ENCODE data around the gene NR2C2AP.
"Not testable (repeated sequence)": the region's sequence is repeated elsewhere in the genome, so short reads cannot be mapped to it uniquely, and the experiment has no call there.

Gene NR2C2AP, protein sequence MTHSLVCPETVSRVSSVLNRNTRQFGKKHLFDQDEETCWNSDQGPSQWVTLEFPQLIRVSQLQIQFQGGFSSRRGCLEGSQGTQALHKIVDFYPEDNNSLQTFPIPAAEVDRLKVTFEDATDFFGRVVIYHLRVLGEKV

DNA sequence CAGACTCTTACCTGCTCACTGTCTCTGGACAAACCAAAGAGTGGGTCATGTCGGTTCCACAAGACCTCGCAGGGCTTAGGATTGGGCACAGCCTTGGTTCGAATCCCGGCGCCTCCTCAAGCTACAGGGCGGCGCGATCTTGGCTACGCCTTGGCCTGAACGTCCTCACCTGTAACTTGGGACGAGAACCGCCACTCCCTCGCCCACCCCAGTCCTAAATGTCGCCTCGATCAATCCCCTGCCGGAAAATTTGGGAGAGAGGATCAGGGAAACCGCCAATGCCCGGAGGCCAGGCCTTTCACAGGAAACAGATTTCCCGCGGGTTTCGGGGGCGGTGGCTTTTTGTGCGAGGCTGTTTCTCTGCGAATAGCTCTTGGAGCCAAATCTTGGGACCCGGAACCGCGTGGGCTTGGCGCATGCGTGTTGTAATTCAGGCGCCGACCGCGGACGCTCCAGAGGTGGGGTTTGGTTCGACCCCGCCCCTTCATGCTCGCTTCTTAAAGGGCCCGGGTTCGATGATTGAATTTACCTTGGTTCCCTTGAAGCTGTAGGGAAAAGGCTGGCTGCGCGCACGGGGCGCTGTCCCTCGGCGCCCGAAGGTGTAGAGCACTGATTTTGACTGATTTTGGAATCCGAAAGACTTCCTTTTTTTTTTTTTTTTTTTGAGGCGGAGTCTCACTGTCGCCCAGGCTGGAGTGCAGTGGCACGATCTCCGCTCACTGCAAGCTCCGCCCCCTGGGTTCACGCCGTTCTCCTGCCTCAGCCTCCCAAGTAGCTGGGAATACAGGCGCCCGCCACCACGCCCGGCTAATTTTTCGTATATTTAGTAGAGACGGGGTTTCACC lies at the start of gene NR2C2AP:
NR2C2AP (minus strand) TSS at position 403 of the 845 bp plus-strand sequence; CDS start at position 49, 354 bp downstream.
- DNase-seq: peak; percentile 92

DNA sequence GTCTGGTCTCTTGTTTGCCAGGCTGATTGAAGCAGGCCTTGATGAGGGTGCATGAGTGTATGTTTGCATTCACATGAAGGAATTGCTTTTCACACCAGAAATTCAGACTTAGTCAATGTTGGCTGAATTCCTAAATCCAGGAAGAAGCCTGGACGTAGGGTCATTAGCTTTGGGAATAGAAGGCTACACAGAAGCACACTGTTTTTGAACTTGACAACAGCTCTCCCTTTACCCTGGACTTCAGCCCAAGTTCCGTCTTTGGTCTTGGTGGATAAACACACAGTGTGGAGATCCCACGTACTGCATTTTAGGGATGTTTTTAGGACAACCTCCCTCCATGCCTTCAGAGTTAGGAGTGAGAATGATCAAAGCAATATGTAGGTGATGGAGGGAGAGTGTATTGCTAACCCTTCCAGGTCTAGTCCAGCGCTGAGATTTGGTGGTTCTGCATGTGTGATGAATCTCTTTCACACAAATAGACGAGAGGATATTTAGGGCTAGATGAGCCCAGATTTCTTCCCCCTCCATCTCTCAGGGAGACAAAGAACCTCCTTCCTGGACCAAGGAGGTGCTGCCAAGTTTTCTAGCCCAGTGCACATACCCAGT lies 47.1 kb upstream of the NR2C2AP start:
- DNase-seq: no peak

DNA sequence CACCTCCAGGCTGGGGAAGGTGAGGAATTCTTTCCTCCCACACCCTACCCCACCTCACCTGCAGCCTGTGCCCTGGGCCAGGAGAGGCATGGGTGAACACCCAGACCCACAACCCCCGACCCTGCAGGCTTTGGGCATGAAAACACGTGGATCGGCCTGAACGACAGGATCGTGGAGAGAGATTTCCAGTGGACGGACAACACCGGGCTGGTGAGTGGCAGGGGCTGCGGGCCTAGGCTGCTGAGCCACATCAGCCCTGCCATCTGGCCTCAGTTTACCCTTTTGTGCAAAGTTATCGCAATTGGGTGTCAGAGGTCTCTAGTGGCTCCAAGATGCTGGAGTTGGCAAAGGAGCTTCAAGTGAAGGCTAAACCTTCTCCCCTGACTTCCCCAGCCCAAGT lies 37.3 kb upstream of the NR2C2AP start:
- no peak for DNase-seq

DNA sequence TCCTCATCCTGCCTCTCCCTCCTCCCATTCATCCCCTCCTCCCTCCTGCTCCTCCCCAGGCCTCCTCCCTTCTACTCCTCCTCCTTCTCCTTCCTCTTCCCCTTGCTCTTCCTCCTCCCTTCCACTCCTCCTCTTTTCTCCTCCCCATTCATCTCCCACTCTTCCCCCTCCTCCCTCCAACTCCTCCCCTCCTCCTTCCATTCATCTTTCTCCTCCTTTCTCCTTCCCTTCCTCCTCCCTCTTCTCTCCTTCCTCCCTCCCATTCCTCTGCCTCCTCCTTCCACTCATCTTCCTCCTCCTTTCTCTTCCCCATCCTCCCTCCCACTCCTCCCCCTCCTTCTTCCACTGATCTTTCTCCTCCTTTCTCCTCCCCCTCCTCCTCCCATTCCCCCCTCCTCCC lies 36.5 kb upstream of the NR2C2AP start:
- DNase-seq: no peak

DNA sequence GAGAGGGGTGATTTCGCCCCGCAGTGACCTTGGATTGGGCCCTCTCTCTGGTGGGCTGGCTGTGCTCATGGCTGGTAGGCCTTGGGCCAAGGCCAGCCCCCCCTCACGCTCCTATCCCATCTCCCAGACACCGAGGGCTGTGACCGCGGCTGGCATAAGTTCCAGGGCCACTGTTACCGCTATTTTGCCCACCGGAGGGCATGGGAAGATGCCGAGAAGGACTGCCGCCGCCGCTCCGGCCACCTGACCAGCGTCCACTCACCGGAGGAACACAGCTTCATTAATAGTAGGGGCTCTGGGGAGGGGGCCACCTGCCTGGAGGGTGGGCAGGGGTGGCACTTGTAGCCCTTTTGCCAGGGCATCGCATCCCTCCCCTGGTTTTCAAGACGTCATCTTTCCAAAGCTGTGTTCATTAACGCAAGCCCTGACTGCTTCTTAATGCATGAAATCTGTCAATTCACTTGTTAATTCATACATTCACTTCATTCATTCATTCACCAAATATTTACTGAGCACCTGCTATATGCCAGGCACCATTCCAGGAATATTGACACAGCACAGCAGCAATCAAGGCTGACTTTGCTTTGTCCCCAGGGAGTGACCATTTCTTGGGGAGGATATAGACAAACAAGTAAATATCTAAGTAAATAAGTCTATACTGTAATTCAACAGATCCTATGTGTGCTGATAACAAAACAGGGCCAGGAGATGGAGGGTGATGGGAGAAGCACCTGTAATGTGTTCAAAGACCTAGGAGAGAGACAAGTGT lies 35.1 kb upstream of the NR2C2AP start:
- no peak for DNase-seq

DNA sequence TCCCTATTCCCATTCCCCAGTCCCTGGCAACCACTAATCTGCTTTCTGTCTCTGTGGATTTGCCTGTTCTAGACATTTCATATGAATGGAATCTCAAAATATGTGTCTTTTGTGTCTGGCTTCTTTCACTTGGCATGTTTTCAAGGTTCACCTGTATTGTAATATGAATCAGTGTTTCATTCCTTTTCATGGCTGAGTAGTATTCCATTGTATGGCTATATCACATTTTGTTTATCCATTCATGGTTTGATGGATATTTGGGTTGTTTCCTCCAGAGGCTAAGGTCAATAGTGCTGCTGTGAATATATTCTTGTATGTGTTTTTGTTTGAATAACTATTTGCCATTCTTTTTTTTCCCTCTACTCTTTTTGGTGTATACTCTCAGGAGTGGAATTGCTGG lies 33.0 kb upstream of the NR2C2AP start:
- DNase-seq: no peak

DNA sequence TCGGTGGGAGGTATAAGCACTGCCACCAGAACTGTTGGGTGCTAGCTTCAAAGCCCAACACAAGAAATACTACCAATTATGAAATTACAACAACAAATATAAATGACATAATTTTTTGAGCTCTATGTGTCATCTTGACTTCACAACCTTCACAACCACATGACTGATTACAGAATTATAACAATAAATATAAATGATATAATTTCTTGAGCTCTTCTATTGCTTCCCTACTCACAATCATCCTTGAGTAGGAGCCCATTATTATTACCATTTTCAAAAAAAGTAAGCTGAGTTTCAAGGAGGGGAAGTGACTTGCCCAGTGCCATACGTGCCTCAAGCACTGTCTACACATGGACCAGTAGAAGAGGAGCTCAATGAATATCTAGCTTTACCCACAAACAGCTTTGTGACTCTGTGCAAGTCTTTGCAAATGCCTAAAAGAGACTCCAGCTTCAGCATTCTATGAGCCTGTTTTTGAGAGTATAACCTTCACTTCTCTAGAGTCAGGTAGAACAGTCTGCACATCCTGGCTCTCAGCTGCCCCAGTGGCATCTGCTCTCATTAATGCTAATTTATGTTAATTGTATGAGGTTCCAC lies 31.1 kb upstream of the NR2C2AP start:
- no peak for DNase-seq

DNA sequence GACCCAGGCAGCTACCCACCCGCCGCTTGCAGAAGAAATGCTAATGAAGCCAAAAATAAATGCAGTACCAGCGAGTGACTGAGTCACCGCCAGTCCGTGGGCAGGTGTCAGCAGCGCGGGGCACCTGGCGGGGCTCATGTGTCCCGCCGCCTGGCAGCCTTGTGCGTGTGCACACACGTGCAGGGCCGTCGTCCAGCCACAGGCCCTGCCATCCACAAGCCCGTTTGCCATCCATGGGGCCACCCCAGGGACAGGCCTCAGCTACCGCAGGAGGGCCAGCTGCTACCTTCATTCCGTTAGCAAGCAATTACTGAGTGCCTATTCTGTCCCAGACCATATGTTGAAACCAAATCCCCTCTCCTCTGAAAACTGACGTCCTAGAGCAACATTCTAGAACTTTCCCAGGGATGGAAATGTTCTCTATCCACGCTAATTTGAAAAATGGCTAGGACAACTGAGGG lies 29.1 kb upstream of the NR2C2AP start:
- DNase-seq: no peak

DNA sequence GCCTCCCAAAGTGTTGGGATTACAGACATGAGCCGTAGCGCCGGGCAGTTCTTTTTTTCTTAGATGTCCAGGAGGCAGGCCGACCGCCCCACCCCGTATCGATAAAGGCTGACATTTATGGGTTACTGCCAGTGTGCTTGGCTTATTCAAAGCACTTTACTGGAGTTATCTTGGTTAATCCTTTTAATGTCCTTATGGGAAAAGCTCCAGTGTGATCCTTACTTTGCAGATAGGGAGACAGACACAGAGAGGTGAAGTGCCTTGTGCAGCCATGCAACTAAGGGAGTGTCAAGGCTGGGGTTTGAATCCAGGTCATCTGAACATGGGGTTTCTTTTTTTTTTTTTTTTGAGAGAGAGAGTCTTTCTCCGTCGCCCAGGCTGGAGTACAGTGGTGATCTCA lies 27.8 kb upstream of the NR2C2AP start:
- no peak for DNase-seq

DNA sequence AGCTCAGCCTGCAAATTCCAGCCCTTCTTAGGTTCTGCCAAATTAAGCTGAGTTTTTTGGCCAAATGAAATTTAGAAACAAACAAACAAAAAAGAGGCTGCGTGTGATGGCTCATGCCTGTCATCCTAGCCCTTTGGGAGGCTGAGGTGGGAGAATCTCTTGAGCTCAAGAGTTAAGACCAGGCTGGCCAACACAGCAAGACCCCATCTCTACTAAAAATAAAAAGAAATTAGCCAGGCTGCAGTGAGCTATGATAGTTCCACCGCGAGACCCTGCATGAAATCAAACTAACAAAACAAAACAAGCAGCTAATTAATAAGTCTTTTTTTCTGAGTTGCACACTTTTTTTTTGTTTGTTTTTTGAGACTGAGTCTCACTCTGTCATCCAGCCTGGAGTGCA lies 26.5 kb upstream of the NR2C2AP start:
- DNase-seq: no peak

DNA sequence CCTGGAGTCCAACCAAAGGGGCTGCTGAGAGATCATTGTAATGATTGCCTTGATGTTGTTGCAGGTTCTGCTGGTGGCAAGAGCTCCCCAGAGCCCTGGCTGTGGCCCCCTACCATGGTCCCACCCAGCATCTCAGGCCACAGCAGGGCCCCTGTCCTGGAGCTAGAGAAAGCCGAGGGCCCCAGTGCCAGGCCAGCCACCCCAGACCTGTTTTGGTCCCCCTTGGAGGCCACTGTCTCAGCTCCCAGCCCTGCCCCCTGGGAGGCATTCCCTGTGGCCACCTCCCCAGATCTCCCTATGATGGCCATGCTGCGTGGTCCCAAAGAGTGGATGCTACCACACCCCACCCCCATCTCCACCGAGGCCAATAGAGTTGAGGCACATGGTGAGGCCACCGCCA lies 24.0 kb upstream of the NR2C2AP start:
- DNase-seq: no peak

DNA sequence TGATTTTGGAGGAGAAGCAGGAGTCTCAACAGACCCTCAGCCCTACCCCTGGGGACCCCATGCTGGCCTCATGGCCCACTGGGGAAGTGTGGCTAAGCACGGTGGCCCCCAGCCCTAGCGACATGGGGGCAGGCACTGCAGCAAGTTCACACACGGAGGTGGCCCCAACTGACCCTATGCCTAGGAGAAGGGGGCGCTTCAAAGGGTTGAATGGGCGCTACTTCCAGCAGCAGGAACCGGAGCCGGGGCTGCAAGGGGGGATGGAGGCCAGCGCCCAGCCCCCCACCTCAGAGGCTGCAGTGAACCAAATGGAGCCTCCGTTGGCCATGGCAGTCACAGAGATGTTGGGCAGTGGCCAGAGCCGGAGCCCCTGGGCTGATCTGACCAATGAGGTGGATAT lies 23.4 kb upstream of the NR2C2AP start:
- DNase-seq: no peak

DNA sequence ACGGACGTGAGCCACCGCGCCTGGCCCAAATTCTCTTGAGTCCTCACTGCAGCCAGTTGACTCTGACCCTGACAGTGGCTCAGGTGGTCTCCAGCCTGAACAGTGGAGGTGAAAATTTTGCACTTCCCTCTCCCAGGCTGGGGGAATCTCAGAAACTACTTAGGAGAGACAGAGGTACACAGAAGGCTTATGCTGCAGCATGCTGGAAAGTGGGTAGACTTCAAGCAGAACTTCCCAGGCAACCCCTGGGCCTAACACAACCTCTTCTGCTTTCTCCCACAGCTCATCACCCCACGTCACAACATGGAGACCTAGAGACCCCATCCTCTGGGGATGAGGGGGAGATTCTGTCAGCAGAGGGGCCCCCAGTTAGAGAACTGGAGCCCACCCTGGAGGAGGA lies 23.0 kb upstream of the NR2C2AP start:
- no peak for DNase-seq

DNA sequence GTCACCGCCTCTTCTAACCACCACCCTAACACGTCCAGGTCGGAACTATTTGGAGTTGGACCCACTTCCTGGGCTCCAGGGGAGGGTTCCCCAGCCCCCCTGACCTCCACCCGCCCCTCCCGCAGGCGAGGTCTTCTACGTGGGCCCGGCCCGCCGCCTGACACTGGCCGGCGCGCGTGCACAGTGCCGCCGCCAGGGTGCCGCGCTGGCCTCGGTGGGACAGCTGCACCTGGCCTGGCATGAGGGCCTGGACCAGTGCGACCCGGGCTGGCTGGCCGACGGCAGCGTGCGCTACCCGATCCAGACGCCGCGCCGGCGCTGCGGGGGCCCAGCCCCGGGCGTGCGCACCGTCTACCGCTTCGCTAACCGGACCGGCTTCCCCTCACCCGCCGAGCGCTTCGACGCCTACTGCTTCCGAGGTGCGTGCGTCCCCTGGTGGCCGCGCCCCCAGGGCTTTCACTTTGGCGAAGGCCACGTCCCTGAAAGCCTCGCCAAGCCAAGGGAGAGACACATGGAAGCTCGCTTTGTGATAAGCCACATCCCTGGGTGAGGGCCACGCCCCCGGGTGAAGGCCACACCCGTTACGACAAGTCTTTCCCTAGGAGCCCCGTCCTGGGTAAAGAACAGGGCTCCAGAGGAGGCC lies 21.8 kb upstream of the NR2C2AP start:
- peak; percentile 92 for DNase-seq

DNA sequence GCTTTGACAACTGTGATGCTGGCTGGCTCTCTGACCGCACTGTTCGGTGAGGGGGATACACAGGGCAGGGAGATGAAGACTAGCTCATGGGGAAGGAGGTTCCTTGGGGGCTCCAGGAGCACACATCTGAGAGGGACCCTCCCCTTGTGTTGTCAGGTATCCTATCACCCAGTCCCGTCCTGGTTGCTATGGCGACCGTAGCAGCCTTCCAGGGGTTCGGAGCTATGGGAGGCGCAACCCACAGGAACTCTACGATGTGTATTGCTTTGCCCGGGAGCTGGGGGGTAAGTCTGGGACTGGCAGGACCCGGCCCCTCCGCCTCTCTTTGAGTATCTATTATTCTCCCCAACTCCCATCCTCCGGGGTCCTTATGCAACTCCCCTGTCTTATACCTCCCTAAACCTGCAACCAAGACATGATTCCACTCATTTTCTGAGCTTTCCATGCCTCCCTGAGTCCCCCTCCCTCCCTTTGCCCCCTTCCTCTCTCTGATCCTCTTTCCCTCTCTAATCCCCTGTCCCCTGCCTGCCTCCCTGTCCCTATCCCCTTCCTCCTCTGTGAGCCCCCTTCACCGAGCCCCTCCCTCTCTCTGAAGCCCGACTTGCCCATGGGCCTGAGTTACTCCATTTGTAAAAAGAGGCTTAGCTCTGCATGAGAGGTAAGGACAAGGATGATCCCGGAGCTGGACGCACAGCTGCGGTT lies 21.1 kb upstream of the NR2C2AP start:
- no peak for DNase-seq

DNA sequence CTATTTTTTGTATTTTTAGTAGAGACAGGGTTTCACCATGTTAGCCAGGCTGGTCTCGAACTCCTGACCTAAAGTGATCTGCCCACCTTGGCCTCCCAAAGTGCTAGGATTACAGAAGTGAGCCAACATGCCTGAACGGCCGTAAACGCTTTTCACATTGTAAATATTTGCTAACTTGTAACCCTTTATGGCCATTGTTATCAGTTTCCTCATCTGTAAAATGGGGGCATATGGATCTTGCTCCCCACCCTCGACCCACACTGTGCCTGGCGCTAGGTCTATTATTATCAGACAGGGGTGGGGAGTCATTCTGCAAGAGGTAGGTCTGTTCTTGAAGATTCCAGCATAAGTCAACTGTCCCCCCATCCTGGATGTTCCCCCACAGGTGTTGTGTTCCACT lies 20.4 kb upstream of the NR2C2AP start:
- DNase-seq: no peak

DNA sequence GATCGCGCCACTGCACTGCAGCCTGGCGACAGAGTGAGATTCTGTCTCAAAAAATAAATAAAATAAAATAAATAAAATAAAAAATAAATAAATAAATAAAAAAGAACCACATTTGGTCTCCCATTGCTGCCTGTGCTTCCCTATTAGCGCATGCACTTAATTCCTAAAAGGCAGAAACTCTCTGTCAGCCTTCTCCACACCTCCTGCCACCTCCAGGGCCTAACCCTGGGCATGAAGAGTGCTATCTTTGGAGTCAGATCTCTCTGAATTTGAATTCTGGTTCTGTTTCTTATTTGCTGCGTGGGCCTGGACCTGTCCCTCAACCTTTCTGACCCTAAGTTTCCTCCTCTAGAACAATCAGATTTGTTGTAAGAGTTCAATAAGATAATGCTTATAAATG lies 19.8 kb upstream of the NR2C2AP start:
- DNase-seq: no peak

DNA sequence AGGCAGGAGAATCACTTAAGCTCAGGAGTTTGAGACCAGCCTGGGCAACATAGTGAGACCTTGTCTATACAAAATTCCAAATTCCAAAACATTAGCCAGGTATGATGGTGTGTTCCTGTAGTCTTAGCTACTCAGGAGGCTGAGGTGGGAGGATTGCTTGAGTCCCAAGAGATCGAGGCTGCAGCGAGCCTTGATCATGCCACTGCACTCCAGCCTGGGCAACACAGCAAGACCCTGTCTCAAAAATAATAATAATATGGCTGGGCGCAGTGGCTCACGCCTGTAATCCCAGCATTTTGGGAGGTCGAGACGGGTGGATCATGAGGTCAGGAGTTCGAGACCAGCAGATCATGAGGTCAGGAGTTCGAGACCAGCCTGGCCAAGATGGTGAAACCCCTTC lies 17.8 kb upstream of the NR2C2AP start:
- DNase-seq: not testable (repeated sequence)

DNA sequence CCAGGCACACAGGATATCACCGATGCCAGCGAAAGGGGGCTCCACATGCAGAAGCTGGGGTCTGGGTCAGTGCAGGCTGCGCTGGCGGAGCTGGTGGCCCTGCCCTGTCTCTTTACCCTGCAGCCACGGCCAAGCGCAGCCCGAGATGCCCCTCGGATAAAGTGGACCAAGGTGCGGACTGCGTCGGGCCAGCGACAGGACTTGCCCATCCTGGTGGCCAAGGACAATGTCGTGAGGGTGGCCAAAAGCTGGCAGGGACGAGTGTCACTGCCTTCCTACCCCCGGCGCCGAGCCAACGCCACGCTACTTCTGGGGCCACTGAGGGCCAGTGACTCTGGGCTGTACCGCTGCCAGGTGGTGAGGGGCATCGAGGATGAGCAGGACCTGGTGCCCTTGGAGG lies 15.7 kb upstream of the NR2C2AP start:
- DNase-seq: no peak

DNA sequence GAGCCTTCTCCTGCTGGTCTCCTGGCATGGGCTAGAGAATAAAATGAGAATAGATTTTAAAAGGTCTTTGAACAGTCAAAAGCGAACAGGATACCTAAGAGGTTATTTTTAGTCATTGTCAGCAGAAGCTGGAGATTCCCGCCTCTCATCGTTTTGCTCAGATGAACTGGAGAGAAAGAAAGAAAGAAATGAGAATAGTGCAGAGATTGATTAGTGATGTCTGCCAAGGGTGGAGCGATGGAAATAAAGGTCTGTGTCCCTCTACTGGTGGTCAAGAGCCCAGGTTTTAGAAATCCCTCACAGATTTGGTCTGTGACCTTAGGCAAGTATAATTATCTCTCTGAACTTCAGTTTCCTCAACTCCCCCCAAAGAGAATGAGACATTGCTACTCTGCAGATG lies 13.9 kb upstream of the NR2C2AP start:
- no peak for DNase-seq

DNA sequence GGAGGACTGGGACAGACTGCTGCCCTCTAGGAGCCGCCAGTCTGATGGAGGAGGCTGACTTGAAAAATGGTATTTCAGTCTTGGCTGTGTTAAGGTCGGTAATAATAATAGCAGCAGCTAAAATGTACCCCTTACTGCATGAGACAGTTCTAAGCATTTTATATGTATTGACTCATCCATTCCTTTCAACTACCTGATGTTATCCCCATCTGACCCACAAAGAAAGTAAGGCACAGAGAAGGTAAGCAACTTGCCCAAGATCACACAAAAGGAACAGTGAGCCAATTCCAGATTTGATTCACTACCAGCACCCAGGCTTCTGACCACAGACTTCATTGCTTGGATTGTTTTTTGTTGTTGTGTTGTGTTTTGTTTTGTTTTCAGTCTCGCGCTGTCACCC lies 12.6 kb upstream of the NR2C2AP start:
- DNase-seq: no peak

DNA sequence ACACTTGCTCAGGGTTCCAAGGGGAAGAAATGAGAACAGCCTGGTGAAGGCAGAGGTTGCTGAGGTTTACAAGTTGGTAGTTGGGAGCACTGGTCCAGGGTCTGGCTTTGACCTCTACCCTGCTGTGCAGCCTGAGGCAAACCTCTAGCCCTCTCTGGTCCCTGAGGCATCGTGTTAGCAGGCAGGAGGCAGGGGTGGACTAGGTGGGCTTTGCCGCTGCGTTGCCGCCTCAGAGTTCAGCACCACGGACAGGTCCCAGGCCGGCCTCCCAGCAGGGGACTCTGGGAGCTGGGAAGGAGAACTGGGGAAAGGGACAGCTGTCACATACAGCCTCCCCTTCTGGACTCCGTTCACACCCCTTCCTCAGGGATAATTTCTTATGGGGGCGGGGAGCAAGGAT lies 11.7 kb upstream of the NR2C2AP start:
- peak; percentile 93 for DNase-seq
